GM04504 (cell line): ENCODE measurements around the gene PKP3.
"Not testable (repeated sequence)": the region's sequence is repeated elsewhere in the genome, so short reads cannot be mapped to it uniquely, and the experiment has no call there.

Experiments used
- DNase-seq: peaks from one replicate; pipeline ENCODE4 v3.0.0-alpha.2; 2012; ENCODE audit warnings: low read depth

Gene PKP3

DNA sequence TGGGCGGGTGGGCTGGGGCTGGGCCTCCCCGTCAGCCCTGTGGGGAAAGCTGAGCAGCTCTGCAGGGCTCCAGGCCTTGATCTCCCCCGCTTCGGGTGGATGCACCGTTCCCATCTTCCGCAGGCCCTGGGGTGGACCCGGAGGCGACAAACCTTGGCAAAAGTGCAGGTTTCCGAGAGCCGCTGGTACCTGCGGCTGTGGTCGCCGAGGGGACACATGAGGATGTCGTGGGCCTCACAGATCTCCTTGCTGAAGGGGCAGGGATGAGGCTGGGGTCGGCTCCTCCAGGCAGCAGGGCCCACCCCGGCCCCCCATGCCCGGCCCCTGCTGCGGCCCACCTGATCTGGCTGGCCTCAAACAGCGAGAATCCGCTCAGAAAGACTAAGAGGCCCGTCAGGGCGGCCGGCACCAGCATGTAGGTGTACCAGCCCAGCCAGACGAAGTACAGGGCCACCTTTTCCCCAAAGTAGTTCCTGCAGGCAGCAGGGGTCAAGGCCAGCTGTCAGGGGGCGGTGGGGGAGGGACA lies 36.0 kb downstream of the PKP3 start:
- no peak for DNase-seq

DNA sequence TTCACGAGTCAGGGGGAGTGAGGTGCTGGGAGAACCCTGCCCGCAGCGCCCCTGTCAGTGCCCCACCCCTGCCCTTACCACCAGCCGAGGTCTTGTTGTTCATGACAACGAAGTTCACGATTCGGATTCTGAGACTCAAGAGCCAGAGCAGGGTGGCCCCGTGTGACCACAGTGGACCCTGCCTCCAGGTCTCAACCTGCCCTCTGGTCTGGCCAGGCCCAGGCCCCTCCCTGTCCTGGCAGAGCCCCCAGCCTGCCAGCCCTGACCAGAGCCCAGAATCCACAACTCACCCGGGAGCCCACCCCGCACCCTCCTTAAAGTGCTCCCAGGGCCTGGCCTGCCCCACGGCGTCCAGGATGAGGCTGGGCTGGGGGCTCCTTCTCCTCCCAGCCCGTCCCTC lies 37.9 kb downstream of the PKP3 start:
- no peak for DNase-seq

DNA sequence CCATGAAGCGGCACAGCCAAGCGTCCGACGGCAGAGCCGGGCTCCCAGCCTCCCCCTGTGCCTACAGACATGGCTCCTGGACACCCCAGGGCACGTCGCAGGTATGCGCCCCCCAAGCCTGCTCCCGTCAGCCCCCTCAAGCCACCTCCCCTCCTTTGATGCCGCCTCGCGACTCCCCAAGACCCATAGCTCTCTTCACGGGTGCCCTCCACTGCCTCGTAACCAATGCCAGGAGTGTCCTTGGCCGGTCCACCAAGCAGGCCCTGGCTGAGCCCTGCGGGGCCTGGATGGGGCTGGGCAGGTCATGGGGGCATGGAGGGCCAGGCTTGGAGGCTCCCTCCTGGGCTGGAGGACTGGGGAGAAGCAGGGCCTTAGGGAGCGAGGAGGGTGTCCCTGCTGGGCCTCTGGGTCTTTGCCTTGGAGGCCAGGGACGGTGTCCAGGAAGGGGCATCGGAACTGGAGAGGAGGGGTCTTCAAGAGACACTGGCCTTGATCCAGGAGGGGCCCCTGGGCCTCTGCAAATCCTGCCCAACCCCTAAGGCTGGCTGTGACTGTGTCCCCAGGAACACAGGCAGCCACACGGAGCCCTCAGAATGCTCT lies 38.6 kb downstream of the PKP3 start:
- DNase-seq = no peak

DNA sequence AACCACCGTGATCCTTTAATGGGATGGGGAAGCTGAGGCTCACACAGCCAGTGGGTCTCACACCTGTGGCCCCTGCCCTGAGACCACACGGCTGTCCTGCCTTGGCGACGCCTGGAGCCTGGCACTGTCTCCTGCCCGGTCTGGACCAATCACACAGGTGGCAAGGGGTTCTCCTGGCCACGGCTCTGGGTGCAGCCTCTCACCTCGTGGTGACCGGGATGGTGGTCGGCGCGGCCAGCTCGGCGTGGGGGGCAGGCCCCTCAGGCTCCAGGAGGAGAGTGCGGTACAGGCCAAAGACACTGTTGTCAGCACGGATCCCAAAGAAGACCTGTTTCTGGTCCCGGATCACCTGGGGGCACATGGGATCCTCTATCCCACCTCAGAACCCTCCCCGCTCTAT lies 39.1 kb downstream of the PKP3 start:
- no peak for DNase-seq

DNA sequence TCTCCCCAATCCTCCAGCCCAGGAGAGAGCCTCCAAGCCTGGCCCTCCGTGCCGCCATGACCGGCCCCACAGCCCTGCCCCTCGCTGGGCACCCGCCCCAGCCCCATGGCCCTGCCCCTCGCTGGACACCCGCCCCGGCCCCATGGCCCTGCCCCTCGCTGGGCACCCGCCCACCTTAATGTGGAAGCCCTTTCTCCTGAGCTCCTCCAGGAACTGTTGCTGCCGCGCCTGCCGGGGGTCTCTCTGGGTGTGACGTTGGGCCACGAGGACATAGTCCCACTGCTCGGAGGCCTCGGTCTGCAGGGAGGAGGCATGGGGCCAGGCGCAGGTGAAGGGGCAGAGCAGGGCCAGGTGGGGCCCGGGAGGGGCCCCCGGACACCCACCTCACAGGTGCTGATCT lies 39.6 kb downstream of the PKP3 start:
- DNase-seq = no peak

DNA sequence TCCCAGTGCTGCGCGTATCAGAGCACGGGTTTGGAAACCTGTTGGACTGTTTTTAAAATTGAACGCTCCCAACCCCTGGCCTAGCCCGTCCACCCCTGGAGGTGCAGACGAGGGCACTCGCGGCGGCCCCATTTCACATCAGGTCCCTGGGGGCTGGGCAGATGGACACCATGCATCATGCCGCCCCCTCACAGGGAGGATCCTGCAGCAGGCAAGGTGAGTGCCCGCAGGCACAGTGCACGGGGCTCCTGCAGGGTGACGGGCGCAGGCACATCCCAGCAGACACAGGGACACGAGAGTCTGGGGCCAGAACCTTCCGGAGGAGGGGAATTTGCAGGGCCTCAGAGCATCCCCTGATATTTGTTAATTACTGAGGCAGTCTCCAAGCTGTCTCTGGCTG lies 40.5 kb downstream of the PKP3 start:
- no peak for DNase-seq

DNA sequence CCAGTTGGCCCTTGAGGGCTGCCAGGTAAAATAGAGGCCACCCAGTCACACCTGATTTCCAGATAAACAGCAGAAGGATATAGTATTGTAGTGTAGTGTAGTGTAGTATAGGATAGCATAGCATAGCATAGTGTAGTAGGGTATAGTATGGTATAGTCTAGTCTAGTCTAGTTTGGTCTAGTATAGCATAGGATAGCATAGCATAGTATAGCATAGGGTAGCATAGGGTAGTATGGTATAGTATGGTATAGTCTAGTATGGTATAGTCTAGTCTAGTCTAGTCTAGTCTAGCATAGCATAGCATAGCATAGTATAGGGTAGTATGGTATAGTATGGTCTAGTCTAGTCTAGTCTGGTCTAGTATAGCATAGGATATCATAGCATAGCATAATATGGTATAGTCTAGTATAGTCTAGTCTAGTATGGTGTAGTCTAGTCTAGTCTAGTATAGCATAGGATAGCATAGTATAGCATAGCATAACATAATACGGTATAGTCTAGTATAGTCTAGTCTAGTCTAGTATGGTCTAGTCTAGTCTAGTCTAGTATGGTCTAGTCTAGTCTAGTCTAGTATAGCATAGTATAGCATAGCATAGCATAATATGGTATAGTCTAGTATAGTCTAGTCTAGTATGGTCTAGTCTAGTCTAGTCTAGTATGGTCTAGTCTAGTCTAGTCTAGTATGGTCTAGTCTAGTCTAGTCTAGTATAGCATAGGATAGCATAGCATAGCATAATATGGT lies 41.2 kb downstream of the PKP3 start:
- not testable (repeated sequence) for DNase-seq

DNA sequence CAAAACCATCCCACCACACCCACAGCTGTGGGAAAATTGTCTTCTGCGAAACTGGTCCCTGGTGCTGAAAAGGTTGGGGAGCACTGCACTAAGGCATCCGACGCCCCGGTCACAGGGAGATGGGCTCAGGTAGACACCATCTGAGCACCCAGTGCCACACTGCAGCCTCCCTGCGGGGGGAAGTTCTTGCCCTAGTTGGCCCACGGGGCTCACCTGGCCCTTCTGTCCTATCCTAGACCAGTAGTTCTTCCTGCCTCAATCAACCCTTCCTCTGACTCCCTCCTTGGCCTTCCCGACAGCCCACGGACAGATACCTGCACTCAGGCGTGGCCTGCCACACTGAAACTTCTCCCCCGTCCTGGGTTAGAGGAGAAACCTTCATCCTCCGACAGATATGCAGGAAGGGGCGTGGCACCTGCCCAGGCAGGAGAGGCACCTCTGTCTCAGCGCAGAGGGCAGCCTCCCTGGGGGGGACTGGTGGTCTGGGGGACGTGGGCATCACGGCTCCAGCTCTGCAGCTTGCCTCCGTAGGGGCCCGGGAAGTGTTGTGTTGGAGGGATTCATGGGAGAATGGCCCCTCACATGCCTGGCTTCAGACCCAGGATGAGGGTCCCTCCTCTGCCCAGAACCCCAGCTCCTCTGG lies 43.3 kb downstream of the PKP3 start:
- DNase-seq = no peak

DNA sequence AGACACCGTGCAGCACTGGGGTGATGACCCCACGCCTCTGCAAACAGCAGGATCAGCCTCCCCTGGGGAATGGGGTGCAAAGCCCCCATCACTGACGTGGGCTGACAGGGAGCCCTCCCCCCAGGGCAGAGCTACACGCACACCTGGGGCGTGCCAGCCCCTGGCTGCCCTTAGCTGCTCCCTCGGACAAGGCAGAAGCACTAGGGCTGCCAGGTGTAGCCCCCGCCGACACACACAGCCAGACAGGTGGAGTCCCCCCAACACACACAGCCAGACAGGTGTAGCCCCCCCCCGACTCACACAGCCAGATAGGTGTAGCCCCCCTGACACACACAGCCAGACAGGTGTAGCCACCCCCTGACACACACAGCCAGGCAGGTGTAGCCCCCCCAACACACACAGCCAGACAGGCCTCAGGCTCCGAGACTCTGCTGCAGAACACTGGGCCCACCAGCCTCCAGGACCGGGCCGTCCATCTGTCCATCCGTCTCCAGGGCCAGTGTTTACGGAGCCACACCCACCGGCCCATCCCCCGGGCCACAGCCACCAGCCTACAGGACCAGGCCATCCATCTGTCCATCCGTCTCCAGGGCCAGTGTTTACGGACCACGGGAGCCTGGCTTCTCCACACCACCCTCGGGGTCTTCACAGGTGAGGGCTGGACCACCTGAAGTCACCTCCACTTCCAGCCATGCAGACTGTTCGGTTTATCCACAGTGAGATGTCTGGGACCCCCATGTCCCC lies 44.3 kb downstream of the PKP3 start:
- no peak for DNase-seq

DNA sequence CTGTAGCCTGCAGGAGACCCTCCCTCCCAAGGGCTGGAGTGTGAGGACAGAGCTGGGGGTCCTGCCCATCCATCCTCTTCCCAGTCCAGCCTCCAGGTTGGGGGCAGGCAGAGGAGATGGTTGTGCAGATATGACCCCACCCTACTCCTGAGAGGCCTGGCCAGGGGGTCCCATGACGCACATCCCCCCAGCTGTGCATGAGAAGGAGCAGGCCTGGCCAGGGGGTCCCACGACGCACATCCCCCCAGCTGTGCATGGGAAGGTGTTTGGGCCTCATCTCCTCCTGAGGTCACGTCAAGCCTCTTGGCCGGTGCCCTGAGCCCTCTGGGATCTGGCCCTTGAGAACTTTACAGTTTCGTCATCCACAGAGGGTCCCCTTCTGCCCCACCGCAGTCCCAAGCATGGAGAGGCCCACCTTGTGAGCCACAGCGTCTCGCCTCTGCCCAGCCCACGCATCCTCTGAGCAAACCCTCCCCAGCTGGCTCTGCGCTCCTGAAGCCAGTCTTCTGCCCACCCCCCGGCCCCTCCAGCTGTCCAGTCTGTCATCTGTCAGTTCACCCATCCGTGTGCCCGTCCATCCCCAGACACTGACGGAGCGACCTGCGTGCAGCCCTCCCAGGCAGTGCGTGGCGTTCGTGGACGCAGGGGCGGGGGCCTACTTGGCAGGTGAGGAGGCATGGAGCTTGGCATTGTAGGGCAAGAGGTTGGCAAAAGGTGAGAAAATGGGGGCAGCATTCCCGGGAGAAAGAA lies 45.5 kb downstream of the PKP3 start:
- DNase-seq = no peak

DNA sequence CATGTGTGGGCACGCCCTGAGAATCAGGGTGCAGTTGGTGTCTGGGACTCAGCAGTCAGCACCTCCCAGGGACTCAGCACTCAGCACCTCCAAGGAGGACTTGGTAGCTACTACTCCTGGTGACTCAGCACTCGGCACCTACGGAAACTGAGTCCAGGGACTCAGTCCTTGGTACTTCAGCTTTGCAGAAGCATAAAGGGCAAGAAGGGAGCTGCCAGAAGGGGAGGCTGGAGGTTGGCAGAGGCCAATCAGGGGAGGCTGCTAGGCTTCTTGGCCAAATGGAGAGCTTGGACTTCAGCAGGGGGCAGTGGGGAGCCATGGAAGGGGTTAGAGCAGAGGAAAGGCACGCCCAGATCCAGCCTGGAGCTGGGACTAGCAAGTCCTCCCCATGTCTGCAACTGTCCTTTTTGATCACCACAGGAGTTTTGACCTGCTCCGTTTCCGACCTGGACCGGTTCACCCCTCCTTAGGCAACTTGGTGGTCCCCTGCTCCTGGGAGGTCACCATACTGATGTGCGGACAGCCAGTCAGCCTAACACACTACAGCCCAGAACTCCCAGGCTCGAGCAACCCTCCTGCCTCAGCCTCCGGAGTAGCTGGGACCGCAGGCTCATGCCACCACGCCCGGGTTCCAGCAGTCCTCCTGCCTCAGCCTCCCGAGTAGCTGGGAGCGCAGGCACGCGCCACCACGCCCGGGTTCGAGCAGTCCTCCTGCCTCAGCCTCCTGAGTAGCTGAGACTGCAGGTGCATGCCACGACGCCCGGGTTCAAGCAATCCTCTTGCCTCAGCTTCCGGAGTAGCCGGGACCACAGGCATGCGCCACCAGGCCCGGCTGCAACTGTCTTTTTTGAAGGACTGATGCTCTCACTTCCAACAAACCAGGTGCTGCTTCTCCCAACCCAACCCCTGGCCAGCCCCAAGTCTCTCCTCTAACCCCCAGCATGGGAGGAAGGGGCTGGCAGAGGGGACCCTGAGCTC lies 46.3 kb downstream of the PKP3 start:
- no peak for DNase-seq

DNA sequence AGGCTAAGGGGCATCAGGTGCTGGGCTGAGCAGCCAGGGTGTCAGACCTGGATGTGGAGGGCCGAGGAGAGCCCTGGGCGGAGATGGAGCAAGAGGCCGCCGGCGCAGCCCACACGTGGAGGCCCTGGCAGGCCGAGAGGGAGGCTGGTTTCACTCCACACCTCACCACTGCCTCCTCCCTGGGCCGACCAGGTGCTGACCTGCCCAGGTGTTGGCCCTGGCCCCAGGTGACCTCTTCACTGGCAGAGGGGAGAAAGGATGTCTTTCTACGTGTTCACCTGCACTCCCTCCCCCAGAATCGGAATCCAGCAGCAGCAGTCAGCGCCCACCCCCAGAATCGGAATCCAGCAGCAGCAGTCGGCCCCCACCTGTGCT lies 47.0 kb downstream of the PKP3 start:
- no peak for DNase-seq

DNA sequence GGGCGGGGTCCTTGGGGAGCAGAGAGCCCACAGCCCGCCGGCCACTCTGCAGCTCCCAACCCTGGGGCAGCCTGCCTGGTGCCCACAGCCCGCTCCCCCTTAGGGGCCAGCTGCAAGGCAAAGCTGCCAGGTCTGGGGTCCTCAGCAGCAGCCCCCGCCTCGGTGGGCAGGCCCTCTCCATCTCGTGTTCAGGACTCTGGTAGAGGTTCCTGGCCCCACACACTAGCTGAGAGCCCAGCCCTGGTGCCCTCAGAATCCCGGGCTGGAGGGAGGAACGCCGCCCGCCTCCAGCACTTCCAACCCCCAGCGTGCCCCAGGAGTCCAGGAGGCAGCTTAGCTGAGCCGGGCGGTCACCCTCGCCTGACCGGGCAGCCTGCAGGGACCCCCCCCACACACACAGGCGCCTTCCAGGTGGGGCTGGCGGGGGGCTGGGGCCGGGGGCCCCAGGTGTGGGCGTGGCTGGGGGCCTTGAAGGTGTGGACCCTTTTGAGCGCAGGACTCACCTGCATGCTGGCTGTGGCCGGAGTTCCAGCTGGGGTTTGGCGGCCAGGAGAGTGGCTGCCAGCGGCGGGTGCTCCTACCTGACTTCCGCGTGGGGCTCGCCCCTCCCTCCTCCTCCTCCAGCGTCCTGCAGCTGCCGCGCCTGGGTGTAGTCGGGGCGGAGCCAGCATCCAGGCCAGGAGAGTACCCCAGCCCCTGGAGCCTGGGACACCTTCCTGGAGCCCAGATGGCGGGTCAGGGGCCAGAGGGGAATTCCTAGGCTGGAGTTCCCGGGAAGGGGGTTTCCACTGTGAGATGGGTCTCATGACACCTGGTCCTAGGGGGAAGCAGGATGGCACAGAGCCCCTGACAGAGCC lies 47.6 kb downstream of the PKP3 start, which contains the start of gene ANO9:
Gene ANO9 (minus strand): TSS at position 594 of the 857 bp plus-strand sequence. CDS start 85 bp downstream, at position 509.
- DNase-seq = no peak

DNA sequence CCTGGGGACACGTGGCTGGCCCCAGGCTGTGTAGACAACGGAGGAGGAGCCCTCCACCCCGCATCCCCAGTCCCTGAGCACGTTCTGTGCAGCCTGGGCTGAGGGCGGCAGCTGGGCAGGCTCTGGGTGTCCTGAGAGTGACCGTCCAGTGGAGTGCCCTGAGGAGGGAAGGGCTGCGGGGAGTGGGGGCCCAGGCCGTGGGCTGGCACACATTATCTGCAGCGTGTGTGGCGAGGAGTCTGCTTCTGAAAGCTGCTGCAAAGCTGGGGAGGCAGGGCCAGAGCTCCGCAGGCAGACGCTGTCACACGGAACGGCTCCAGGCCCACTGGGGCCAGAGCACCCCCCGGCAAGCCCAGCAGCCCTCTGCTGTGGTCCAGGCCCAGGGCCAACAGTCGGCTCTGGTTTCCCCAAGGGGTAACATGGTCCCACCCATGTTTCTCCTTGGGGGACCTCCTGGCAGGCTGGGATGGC lies 48.6 kb downstream of the PKP3 start:
- no peak for DNase-seq

DNA sequence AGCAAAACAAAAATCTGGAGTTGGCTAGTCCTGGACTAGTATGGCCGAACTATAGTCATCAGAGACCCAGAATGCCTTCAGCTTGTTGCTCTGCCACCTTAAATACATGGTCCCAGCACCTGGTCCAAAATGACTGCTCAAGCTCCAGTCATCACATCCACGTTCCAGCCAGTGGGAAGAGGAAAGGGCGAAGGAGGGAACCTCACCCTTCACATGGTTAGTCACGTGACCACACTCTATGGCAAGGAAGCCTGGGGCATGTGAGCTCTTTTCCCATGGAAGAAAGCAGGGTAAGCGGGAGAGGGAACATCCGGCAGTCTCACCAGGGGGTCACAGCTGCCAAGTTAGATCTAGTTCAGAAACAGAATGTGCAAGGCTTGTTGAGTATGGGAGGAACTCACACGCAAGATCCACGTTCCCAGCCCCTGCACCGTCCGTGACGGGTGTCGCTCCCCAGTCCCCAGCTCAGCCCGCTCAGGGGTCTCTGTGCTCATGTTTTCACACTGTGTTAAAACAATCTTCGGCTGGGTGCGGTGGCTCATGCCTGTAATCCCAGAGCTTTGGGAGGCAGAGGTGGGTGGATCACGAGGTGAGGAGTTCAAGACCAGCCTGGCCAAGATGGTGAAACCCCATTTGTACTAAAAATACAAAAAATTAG lies 49.7 kb downstream of the PKP3 start:
- DNase-seq = no peak

DNA sequence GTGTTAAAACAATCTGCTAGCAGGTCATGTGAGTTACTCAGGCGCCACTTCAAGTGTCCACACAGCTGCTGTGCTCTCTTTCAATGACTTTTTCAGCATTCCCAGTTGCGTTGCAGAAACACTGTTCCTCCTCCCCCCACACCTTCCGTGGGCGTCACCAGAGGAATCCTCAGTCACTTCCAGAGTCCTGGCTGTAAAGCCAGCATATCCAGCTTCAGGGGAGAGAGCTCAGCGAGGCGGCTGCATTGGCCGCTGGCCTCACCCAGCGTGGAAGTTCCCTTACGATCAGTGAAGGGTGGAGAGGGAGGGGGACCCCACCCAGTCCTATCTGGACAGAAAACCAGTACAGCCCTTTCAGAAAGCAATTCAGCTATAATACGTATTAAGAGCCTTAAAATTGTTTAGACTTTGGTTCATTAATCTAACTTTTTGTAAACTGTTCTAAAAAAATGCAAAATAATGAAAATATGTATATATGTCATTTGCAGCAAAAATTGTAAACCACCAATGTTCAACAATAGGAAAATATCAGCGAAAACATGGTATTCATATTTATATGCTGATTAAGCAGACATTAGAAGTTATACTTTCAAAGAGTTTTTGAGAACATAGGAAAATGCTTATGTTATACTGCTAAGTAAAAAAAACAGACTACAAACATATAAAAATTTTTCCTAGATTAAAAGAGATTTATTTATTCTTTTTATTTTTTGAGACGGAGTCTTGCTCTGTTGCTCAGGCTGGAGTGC lies 50.6 kb downstream of the PKP3 start:
- no peak for DNase-seq

DNA sequence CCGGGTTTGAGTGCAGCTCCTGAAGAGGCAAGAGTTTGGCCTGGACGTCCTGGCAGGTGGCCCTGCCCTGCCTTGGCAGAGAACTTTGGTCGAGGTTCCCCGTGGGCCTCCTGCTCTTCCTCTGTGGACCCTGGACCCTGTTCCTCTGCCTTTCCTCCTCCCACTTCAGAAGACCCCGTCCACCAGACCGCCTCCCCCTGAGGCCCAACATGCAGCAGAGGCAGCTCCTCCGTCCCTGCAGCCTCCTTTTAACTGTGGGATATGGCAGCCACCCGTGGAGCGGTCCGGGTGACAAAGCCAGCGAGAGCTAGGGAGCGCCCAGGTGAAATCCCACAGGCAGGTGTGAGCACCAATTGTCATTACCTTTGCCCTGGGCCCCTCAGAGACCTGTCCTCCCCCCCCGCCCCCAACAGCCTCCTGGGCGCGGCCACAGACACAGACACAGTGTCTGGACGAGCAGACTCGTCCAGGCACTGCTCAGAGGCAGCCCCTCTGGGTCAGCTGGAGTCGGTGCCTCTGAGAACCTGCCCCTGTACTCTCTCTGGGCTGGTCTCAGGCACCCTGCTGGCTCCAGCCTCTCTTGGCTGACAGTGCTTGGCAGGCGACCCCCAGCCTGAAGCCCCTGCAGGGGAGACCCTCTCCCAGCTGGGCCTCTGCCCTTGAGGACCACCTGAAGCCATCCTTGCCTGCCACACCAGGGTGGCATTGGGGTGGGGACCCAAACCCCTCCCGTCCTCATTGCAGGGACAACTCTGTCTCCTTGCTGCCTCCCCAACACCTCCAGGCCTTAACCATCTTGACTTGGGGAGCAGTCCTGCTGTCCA lies 52.0 kb downstream of the PKP3 start:
- DNase-seq = no peak
